ENCODE measurements around the gene DNAJC13.
A peak's percentile ranks its signal among the peaks of the same experiment; 100 is the strongest.

DNAJC13 gene

GRCh38 chr3:132469326-132469725, 52.0 kb downstream of the DNAJC13 start:
- DNase-seq: no peak

GRCh38 chr3:132486099-132486498, 68.8 kb downstream of the DNAJC13 start:
- no peak for DNase-seq

GRCh38 chr3:132488151-132488550, 70.8 kb downstream of the DNAJC13 start:
- DNase-seq: no peak

GRCh38 chr3:132499071-132499470, 81.8 kb downstream of the DNAJC13 start:
- DNase-seq: no peak

- no peak for DNase-seq
Measured at GRCh38 chr3:132503559-132503958, 86.3 kb downstream of the DNAJC13 start.

GRCh38 chr3:132504375-132504933, 87.2 kb downstream of the DNAJC13 start:
- DNase-seq: no peak

- no peak for DNase-seq
Measured at GRCh38 chr3:132507657-132508056, 90.4 kb downstream of the DNAJC13 start.

- DNase-seq: no peak
Measured at GRCh38 chr3:132509096-132509495, 91.8 kb downstream of the DNAJC13 start.

GRCh38 chr3:132509506-132509905, 92.2 kb downstream of the DNAJC13 start:
- no peak for DNase-seq

GRCh38 chr3:132513057-132513456, 95.8 kb downstream of the DNAJC13 start:
- DNase-seq: no peak

- DNase-seq: no peak
Measured at GRCh38 chr3:132517311-132517710, 100.0 kb downstream of the DNAJC13 start.

- DNase-seq: no peak
Measured at GRCh38 chr3:132519914-132520313, 102.6 kb downstream of the DNAJC13 start.

- no peak for DNase-seq
Measured at GRCh38 chr3:132521901-132522300, 104.6 kb downstream of the DNAJC13 start.

GRCh38 chr3:132522353-132522752, 105.1 kb downstream of the DNAJC13 start:
- no peak for DNase-seq

GRCh38 chr3:132530624-132531023, 113.3 kb downstream of the DNAJC13 start:
- DNase-seq: no peak

- DNase-seq: peak; percentile 40
Measured at GRCh38 chr3:132535575-132536441, 118.5 kb downstream of the DNAJC13 start.

GRCh38 chr3:132536442-132537153, 119.3 kb downstream of the DNAJC13 start:
- no peak for DNase-seq

GRCh38 chr3:132537297-132537696, 120.0 kb downstream of the DNAJC13 start:
- DNase-seq: no peak

- DNase-seq: no peak
Measured at GRCh38 chr3:132538072-132538471, 120.8 kb downstream of the DNAJC13 start.

GRCh38 chr3:132539681-132540080, 122.4 kb downstream of the DNAJC13 start:
- DNase-seq: no peak

GRCh38 chr3:132542577-132542976, 125.3 kb downstream of the DNAJC13 start:
- DNase-seq: no peak

GRCh38 chr3:132543011-132543739, 125.9 kb downstream of the DNAJC13 start:
- DNase-seq: no peak

- no peak for DNase-seq
Measured at GRCh38 chr3:132544130-132544529, 126.8 kb downstream of the DNAJC13 start.

Data from activated CD4-positive, alpha-beta T cell treated with anti-CD3 and anti-CD28 coated beads, Interleukin-2, amount 50 U/mL, for 1 hour (primary cell).